GM18502 (cell line): ENCODE results near the gene LRP1.

Experiments used
- ATAC-seq: cut with Tn5 transposase; IDR thresholded peaks from one replicate; pipeline ENCODE4 v1.9.1; 2021; ENCODE audit warnings: mild to moderate bottlenecking; ENCODE audit not compliant: unreplicated experiment, poor library complexity

The LRP1 gene

DNA sequence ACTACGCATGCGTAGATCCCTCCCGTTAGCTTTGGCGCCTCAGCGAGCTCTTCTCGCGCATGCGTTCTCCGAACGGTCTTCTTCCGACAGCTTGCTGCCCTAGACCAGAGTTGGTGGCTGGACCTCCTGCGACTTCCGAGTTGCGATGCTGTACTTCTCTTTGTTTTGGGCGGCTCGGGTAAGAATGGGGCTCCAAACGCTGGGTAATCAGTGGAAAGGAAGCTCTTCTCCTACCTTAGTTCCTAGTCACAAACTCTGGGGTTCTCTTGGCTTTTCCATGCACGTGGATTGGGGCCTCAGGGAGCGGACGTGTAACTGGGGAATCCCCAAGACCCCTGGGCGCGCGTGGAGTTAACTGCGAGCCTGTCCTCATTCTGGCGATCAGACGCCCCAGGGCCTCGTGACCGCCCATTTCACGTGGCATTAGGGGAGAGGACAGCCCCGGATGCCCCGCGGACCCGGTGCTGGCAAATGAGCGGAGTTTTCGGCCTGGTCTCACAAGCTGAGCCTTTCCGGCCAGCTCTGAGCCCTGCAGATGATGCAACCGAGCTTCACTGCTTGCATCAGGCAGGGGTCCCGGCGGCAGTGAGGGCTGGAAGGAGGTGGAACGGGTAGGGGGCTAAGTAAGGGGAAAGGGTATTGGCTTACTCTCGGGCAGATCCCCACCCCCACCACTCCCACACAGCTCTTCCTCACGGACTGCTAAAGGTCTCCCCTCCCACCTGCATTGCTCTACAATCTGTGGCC is 101.5 kb downstream of the LRP1 start, which contains the start of gene SHMT2:
Gene SHMT2 (plus strand): TSS at position 78 of the 747 bp plus-strand sequence. CDS start 68 bp downstream, at position 146.
- peak; percentile 58 for ATAC-seq

DNA sequence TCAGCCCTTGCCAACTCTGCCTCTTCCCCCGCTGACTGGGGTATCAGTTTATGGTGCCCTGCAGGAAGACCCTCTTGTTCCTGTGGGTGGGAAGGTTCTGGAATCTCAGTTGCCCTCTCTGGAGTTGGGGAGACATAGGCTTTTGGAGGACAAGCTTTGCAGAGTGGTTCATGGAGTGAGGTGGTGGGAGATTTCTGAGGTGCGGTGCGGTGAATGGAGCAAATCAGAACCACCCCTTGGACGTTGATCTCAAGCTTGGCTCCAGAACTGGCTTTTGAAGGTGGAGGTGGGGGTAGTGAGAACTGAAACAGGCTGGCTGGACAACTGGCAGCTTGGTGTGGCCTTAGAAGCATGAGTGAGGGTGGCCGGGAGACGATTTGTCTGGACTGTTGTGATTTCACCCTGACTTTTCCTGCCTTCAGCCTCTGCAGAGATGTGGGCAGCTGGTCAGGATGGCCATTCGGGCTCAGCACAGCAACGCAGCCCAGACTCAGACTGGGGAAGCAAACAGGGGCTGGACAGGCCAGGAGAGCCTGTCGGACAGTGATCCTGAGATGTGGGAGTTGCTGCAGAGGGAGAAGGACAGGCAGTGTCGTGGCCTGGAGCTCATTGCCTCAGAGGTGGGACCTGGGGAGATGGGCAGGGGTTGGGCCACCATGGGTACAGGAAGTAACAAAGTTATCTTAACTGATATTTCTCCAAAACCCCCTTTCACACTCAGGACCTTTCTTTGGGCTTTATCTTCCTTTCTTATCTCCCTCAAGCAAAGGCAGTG is 102.3 kb downstream of the LRP1 start:
- ATAC-seq = no peak

DNA sequence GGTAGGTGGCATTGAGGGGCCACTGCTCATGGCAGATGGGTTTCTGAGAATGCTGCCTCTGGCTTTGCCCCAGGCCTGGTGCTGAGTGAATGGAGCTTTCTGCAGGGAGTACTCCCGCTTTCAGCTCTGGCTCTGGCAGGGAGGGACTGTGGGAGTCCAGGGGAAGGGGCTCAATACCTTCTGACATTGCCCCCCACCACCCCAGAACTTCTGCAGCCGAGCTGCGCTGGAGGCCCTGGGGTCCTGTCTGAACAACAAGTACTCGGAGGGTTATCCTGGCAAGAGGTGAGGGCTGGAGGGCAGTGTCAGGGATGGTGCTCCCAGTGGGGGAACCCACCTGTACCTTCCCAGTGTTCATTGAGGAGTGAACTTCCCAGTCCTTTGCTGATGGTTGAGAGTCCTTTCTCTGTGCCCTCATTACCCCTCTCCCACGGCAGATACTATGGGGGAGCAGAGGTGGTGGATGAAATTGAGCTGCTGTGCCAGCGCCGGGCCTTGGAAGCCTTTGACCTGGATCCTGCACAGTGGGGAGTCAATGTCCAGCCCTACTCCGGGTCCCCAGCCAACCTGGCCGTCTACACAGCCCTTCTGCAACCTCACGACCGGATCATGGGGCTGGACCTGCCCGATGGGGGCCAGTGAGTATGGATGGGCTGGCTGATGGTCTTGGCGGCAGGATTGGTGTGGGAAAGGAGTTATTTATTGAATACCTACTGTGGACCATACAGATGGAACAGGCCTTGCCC is 103.2 kb downstream of the LRP1 start:
- no peak for ATAC-seq

DNA sequence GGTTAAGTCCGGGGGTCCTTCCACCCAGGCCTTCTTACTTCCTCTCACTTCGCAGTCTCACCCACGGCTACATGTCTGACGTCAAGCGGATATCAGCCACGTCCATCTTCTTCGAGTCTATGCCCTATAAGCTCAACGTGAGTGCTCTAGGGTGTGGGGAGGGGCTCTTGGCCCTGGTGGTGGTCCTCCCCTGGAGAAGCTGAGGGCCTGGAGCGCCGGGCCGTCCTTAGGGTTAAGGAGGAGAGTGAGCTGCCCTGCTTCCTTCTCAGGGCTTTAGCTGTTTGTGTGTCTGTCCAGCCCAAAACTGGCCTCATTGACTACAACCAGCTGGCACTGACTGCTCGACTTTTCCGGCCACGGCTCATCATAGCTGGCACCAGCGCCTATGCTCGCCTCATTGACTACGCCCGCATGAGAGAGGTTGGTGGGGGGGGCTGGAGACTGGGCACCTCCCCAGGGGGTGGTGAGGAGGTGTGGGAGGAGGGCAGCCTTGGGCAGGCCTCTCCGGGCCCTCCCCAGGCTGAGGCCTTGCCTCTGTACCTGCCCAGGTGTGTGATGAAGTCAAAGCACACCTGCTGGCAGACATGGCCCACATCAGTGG is 104.0 kb downstream of the LRP1 start:
- no peak for ATAC-seq

DNA sequence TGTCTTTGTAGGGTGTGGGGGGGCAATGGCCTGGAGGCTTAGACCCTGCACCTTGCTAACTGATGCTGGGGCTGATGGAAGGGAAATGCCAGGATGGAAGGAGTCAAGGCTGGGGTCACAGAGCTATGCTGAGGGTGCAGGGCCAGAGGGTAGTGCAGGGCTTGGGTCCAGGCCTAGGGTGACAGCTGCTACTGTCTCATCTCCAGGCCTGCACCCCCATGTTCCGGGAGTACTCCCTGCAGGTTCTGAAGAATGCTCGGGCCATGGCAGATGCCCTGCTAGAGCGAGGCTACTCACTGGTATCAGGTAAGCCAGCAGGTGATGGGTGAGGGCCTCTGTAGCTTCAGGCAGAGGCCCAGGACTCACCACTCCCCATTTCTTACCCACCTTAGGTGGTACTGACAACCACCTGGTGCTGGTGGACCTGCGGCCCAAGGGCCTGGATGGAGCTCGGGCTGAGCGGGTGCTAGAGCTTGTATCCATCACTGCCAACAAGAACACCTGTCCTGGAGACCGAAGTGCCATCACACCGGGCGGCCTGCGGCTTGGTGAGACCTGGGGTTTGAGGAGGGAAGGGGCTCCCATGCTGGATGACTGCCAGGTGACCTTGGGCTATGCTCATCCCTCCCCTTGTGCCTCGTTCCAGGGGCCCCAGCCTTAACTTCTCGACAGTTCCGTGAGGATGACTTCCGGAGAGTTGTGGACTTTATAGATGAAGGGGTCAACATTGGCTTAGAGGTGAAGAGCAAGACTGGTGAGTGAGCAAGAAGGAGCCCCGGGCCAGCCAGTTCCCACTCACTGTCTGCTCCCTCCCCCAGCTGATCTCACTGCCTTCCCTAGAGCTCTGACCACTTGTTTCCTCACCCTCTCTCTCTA is 105.3 kb downstream of the LRP1 start:
- no peak for ATAC-seq

DNA sequence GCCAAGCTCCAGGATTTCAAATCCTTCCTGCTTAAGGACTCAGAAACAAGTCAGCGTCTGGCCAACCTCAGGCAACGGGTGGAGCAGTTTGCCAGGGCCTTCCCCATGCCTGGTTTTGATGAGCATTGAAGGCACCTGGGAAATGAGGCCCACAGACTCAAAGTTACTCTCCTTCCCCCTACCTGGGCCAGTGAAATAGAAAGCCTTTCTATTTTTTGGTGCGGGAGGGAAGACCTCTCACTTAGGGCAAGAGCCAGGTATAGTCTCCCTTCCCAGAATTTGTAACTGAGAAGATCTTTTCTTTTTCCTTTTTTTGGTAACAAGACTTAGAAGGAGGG is 105.9 kb downstream of the LRP1 start:
- ATAC-seq = no peak

DNA sequence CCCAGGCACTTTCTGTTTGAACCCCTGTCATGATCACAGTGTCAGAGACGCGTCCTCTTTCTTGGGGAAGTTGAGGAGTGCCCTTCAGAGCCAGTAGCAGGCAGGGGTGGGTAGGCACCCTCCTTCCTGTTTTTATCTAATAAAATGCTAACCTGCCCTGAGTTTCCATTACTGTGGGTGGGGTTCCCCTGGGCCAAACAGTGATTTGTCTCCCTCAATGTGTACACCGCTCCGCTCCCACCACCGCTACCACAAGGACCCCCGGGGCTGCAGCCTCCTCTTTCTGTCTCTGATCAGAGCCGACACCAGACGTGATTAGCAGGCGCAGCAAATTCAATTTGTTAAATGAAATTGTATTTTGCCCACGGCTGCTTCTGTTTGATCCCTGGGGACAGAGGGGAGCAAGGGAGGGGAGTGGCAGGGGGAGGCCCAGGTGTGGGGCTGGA is 106.3 kb downstream of the LRP1 start:
- ATAC-seq = no peak

DNA sequence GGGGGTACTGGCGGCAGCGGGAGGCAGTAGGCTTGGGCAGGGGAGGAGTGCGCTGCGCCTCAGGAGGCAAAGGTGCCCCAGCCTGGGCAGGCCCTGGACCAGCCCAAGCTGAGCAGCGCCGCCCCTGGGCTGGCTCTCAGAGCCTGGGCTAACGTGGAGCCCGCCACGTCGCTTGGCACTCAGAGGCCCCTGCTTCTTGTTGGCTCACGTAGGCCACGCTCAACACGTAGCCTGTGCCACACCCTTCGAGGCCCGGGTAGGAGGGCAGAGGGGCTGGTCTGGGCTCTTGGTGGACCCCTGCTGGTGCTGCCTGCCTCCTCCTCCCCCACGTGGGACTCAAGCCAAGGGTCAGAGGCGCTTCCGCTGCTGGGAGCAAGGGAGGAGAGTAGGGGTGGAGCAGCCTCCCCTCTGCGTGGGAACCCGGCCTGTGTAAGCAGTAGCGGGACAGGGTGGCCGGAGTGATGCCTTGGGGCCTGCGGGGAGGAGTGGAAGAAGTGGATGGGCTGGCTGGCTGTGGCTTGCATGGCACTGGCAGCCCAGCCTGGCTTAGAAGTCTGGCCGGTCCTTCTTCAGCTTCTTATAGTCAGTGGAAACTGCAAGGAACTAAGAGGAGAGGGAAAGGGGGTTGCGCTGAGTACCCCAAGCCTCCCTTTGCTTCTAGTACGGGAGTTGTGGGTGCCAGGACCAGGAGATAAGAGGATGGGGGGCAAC is 106.9 kb downstream of the LRP1 start:
- no peak for ATAC-seq

DNA sequence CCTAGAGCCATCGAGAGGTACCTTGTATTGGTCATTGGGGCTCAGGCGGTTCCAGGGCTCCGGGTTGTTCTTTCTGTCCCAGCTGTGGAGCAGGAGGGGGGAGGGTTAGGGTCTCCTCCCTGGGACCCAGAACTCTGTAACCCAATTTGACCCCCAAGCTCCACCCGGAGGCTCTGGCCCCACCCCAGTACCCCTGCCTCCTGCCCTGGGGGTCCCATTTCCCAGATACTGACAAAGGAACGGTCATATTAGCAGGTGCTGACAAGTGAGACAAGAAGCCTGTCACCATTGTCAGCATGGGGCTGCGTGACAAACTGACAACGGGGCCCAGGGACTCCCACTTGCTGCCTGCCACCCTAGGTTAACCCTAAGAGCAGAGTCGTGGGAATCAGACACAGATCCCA is 107.4 kb downstream of the LRP1 start:
- no peak for ATAC-seq

DNA sequence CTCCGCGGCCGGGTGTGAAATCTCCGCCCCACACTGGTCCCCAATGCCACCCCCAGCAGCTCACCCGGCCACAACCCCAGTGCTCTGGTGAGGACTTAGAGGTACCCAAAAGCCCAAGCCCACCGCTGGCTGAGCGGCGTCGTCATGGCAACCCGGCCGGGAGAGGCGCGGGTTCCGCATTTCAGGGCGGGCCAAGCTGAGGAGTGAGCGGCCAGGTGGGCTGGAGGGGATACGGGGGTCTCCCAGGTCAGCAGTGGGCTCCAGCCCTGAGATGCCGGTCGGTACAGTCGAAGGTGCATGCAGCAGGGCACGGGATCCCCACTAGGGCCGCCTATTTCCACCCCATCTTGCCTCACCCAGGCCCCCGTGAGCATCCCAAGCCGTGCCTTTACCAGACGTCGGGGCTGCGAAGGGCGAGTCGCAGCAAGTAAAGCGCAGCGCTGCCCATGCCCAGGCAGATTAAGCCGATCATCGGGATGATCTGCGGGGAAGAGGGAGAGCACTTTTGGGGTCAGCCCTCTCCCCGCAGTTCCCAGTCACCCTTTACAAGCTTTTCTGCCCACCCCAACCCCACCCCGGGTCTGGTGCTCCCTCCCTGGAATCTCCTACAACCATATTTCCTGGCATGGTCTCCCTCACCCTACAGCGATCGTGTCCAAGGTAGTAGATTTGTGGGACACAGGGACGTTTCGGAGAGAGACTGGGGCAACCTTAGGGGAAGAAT is 108.1 kb downstream of the LRP1 start:
- no peak for ATAC-seq

DNA sequence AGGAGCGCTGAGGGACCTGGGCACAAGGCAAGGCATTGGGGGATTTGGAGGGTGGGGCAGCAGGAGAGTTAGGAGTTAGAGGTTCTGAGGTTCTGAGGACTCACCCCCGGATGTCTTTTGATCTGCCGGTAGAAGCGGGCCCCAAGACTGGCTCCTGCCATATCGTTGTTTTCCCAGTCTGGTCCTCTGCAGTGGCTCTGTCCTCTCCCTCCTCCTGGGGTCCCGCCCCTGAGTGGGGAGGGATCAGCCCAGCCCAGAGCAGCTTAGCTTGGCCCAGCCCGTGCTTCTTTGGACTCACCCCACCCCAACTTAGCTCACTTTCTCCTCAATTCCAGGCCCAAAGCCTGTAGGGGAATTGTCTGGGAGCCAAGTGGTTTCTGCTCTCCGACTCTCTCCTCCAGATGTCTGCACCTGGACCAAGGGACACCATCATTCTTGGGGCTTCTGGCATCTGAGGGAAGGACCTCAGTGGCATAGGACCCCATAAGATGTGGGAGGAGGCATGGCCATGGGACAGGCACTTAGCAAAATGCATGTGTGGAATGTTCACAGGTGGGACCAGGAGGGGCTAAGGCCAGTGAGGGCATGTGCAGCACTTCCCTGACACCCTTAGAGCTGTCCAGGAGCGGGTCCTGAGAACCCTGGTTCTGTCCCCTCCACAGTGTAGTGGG is 108.8 kb downstream of the LRP1 start:
- ATAC-seq = no peak

DNA sequence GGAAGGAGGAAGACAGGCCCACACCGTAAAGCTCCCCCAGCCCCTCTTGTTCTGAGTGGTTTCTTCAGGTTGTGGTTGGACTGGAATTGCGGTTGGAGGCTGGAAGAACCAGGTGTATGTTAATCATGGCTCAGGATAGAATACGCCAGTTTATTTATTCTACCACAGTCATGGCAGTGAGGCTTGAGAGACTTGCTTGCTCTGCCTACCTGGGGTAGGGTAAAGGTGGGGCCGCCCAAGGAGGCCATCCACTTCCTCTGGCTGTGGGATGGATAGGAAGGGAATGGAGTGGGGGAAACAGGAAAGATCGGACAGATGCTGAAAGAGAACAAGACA is 109.3 kb downstream of the LRP1 start:
- ATAC-seq = no peak

DNA sequence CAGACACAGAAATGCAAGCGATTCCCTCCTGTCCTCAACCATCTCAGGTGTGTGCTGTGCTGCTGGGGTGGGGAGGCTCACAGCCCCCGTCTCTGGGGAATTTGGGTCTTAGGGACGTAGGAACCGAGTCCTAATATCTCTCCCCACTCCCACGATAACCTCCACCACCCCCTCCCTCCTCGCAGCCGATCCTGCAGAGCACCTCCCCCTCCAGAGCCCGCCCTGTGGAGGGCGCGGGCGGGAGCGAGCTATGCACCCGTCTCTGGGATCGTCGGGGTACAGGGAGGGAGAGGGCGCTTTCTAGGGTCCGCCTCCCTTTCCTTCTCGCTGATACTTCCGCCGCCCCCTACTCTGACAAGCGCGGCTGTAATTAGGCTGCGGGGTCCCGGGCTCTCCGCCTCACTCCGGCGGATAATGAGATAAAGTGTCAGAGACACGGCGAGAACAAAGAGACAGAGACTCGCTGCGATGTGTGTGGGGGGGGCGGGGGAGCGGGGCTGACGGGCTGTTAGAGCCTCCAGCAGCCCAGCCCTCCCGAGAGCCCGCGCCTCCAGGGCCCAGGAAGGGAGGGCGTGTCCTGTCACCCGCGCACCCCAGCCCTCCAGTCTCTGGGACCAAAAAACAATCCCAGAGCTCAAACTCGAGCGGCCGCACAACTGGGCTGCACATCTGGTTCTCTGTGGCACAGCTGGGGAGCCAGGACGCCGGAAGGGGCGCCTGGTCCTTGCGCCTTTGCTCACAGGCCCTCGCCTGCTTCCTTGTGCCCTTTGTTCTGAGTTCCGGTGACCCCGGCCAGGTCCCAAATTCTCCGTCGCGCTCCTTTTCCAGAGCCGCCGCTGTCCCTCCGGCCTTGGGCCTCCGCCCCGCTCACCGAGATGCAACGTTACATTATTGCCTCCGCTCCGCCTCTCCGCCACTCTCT is 109.9 kb downstream of the LRP1 start:
- ATAC-seq = no peak

DNA sequence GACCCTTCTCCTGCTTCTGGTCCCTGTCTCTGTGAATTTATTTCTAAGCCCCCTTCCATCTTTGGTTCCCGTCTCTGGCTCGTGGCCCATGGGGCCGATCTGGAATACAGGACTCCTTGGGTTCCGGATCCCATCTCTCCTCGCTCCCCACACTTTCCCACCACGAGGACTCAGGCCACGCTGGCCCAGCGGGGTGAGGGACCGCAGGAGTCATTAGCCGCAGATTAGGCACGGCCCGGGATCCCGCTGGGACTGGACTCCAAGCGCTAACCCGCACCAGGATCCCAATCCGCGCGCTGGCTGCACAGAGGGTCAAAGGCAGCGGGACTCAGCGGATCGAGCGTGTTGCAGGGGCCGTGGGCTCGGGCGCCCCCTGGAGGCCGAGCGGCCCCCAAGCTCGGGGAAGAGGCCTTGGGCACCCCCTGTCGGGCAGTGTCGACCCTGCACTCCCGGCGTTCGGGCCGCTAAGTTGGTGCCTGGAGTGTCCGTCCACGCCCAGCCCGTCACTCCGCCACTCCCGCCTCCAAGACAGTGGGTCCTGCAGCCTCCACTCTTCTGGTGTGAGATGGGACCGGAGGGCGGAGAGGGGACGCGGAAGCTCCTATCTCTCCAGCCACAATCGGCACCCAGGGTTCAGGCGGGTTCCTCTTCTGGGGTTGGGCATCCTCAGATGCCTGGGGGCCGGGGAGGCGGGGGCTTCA is 110.7 kb downstream of the LRP1 start:
- peak; percentile 61 for ATAC-seq

DNA sequence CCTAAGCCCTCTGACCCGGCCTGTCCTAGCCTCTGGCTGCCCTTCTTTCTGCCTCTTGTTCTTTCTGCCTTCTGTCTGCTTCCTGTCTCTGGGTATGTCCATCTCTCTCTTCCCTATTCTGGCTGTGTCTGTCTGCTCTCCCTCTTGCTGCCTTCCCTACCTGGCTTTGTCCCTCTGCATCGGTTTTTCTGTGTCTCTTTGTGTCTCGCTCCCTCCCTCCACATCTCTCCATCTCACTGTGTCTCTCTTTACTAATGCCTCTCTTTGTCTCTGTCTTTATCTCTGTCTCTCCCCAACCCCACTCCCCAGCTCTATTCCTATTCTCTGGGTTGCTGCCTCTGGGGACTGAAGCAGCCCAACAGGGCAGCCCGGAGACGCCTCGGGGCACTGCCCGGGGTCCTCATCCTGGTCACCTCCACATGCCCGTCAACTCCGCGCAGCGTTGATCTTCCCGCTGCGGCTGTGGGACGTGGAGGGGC is 111.3 kb downstream of the LRP1 start:
- no peak for ATAC-seq
